VCaP (cell line): Measurements from ENCODE around the gene SCAPER.
"Not testable (repeated sequence)": the region's sequence is repeated elsewhere in the genome, so short reads cannot be mapped to it uniquely, and the experiment has no call there.

Experiments
- H3K27ac ChIP-seq: fragments of 450-650 bp; 2 replicates; pipeline ENCODE4 v1.5.1; 2017
- CTCF ChIP-seq: fragments of 450-650 bp; conservative IDR thresholded peaks from 2 replicates; pipeline ENCODE4 v1.5.1; 2017; ENCODE audit warnings: mild to moderate bottlenecking, moderate library complexity

The SCAPER gene

GRCh38 chr15:76303909-76304308 lies 601.2 kb downstream of the SCAPER start:
- no peak overlapping the region for H3K27ac ChIP-seq
- no peak for TF ChIP-seq CTCF

- no peak for TF ChIP-seq CTCF
- H3K27ac ChIP-seq: no peak overlapping the region
Measured at GRCh38 chr15:76299786-76300185, 605.4 kb downstream of the SCAPER start.

- no peak overlapping the region for H3K27ac ChIP-seq
- TF ChIP-seq CTCF: no peak
Measured at GRCh38 chr15:76298986-76299385, 606.2 kb downstream of the SCAPER start.

- H3K27ac ChIP-seq: not testable (repeated sequence)
Measured at GRCh38 chr15:76297951-76298350, 607.2 kb downstream of the SCAPER start.
